Spinal cord (tissue), 10 donors: Measurements from ENCODE around the gene DPP6. TPM values are rescaled to one million over a fixed set of nuclear protein-coding genes. Genes with fewer than 3 reads are reported as not detected.

Experiments
- DNase-seq, 6 donors: peaks; one replicate each; pipeline versions ENCODE4 v3.0.0 to v3.0.0-alpha.2; 2013 to 2015; ENCODE audit warnings: low spot score in 6 of 6, low read depth in 4 of 6
- H3K27ac ChIP-seq: one replicate; pipeline ENCODE4 v1.5.1; 2013; ENCODE audit warnings: low read depth, low read length, control low read depth
- H3K27me3 ChIP-seq: one replicate; pipeline ENCODE4 v1.6.1; 2013; ENCODE audit warnings: low read length; ENCODE audit not compliant: control insufficient read depth, insufficient read depth
- H3K36me3 ChIP-seq: one replicate; pipeline ENCODE4 v1.6.1; 2013; ENCODE audit warnings: low read length; ENCODE audit not compliant: control insufficient read depth, insufficient read depth
- H3K4me1 ChIP-seq: one replicate; pipeline ENCODE4 v1.6.1; 2013; ENCODE audit warnings: low read length; ENCODE audit not compliant: control insufficient read depth, insufficient read depth
- H3K4me3 ChIP-seq: one replicate; pipeline ENCODE4 v1.5.1; 2013; ENCODE audit warnings: low read depth, low read length, control low read depth
- H3K9me3 ChIP-seq: one replicate; pipeline ENCODE4 v1.6.1; 2013; ENCODE audit warnings: low read length; ENCODE audit not compliant: control insufficient read depth, insufficient read depth
- WGBS: methylation state at CpG from one replicate; pipeline ENCODE4 v1.1.5; 2013; ENCODE audit warnings: missing lambda C conversion rate; ENCODE audit not compliant: insufficient coverage; 5-methylcytosine and 5-hydroxymethylcytosine counted together
- polyA plus RNA-seq, 2 donors: library from polyadenylated mRNA; unstranded; fragments of 120-200 nt; gene quantifications; one replicate each; pipeline ENCODE4 v1.2.1, GENCODE V29; 2013; ENCODE audit not compliant: insufficient read length in 2 of 2
- total RNA-seq, 2 donors: library from RNA; depleted of rRNA in 1 of 2; stranded (reverse); fragments of 120-200 nt in 1 of 2; fragments of >200 nt in 1 of 2; gene quantifications; one replicate each; pipeline versions ENCODE4 v1.2.3 to v1.2.4, GENCODE V29; 2013 to 2014
- donor health status: healthy.

Gene DPP6
- total and polyA plus RNA-seq, 4 donors = 36.3 to 104 (median 78.5) TPM

GRCh38 chr7:154783281-154783909, 731.2 kb downstream of the DPP6 start:
- no peak for DNase-seq
- WGBS = 80% methylated on average over 16 of the region's 18 CpGs
- Histone ChIP-seq H3K27me3 (no peaks in the 10 kb centered on the region), H3K9me3 (no peaks in the 10 kb centered on the region), H3K4me3 (no peak overlapping the region), H3K36me3 (peaks cover 15% of the 10 kb centered on the region), H3K4me1 (peaks cover 16% of the 10 kb centered on the region), H3K27ac (no peak overlapping the region)

- H3K36me3 ChIP-seq = peaks cover 7% of the 10 kb centered on the region
- no peaks in the 10 kb centered on the region for H3K9me3 ChIP-seq
- no peak for DNase-seq
- no peak overlapping the region for H3K4me3 ChIP-seq
- H3K4me1 ChIP-seq = peaks cover 16% of the 10 kb centered on the region
- WGBS = no CpG with 5 or more reads among the region's 2 CpGs
- no peak overlapping the region for H3K27ac ChIP-seq
- H3K27me3 ChIP-seq = no peaks in the 10 kb centered on the region
These were observed 733.7 kb downstream of the DPP6 start for GRCh38 chr7:154785898-154786297.

- H3K36me3 ChIP-seq = peaks cover 7% of the 10 kb centered on the region
- WGBS = 94% methylated on average over 3 of the region's 6 CpGs
- peaks cover 21% of the 10 kb centered on the region for H3K4me1 ChIP-seq
- H3K4me3 ChIP-seq = no peak overlapping the region
- no peaks in the 10 kb centered on the region for H3K9me3 ChIP-seq
- H3K27me3 ChIP-seq = no peaks in the 10 kb centered on the region
- no peak overlapping the region for H3K27ac ChIP-seq
- peak in 2 of 6 donors; percentile 74 to 84 for DNase-seq
These were observed 737.2 kb downstream of the DPP6 start for GRCh38 chr7:154789404-154789803.

GRCh38 chr7:154791611-154792010, 739.4 kb downstream of the DPP6 start:
- DNase-seq = no peak
- H3K4me1 ChIP-seq = peaks cover 35% of the 10 kb centered on the region

GRCh38 chr7:154792436-154793055, 740.3 kb downstream of the DPP6 start:
- H3K9me3 ChIP-seq = no peaks in the 10 kb centered on the region
- H3K36me3 ChIP-seq = peaks cover 15% of the 10 kb centered on the region
- H3K27me3 ChIP-seq = no peaks in the 10 kb centered on the region
- DNase-seq = no peak
- H3K4me3 ChIP-seq = no peak overlapping the region
- no peak overlapping the region for H3K27ac ChIP-seq
- H3K4me1 ChIP-seq = peaks cover 35% of the 10 kb centered on the region
- 70% methylated on average over 5 of the region's 7 CpGs for WGBS

More at GRCh38 chr7:154791611-154792010, 739.4 kb downstream of the DPP6 start:
- no peaks in the 10 kb centered on the region for H3K9me3 ChIP-seq
- WGBS = 82% methylated on average over 3 of the region's 4 CpGs
- peaks cover 15% of the 10 kb centered on the region for H3K36me3 ChIP-seq
- no peaks in the 10 kb centered on the region for H3K27me3 ChIP-seq
- no peak overlapping the region for H3K4me3 ChIP-seq
- H3K27ac ChIP-seq = no peak overlapping the region

GRCh38 chr7:154794147-154794780, 742.1 kb downstream of the DPP6 start:
- no peaks in the 10 kb centered on the region for H3K9me3 ChIP-seq
- H3K27me3 ChIP-seq = no peaks in the 10 kb centered on the region
- peaks cover 21% of the 10 kb centered on the region for H3K36me3 ChIP-seq
- WGBS = 25% methylated on average over 40 of the region's 50 CpGs
- H3K4me1 ChIP-seq = peaks cover 35% of the 10 kb centered on the region
- peak in 1 of 6 donors; percentile 31 for DNase-seq
- H3K27ac ChIP-seq = no peak overlapping the region
- H3K4me3 ChIP-seq = no peak overlapping the region

GRCh38 chr7:154795014-154795413, 742.8 kb downstream of the DPP6 start:
- H3K4me1 ChIP-seq = peaks cover 35% of the 10 kb centered on the region
- H3K36me3 ChIP-seq = peaks cover 21% of the 10 kb centered on the region
- no peaks in the 10 kb centered on the region for H3K9me3 ChIP-seq
- WGBS = 82% methylated on average over 2 of the region's 4 CpGs
- H3K27ac ChIP-seq = no peak overlapping the region
- no peaks in the 10 kb centered on the region for H3K27me3 ChIP-seq
- H3K4me3 ChIP-seq = no peak overlapping the region
- no peak for DNase-seq

- Histone ChIP-seq H3K27me3 (no peaks in the 10 kb centered on the region), H3K36me3 (peaks cover 21% of the 10 kb centered on the region), H3K9me3 (no peaks in the 10 kb centered on the region), H3K4me3 (no peak overlapping the region), H3K27ac (no peak overlapping the region), H3K4me1 (peaks cover 36% of the 10 kb centered on the region)
- peak in 3 of 6 donors; percentile 36 to 88 (median 74) for DNase-seq
- 21% methylated on average over 11 of the region's 13 CpGs for WGBS
These were observed 743.2 kb downstream of the DPP6 start for GRCh38 chr7:154795437-154795836.

GRCh38 chr7:154804449-154804848, 752.3 kb downstream of the DPP6 start:
- peaks cover 44% of the 10 kb centered on the region for H3K36me3 ChIP-seq
- WGBS = 83% methylated on average over 3 of the region's 3 CpGs
- H3K27ac ChIP-seq = no peak overlapping the region
- H3K27me3 ChIP-seq = no peaks in the 10 kb centered on the region
- no peaks in the 10 kb centered on the region for H3K9me3 ChIP-seq
- no peak overlapping the region for H3K4me3 ChIP-seq
- peaks cover 4% of the 10 kb centered on the region for H3K4me1 ChIP-seq
- DNase-seq = no peak
